ENCODE data around the gene SEBOX.

The SEBOX gene

DNA sequence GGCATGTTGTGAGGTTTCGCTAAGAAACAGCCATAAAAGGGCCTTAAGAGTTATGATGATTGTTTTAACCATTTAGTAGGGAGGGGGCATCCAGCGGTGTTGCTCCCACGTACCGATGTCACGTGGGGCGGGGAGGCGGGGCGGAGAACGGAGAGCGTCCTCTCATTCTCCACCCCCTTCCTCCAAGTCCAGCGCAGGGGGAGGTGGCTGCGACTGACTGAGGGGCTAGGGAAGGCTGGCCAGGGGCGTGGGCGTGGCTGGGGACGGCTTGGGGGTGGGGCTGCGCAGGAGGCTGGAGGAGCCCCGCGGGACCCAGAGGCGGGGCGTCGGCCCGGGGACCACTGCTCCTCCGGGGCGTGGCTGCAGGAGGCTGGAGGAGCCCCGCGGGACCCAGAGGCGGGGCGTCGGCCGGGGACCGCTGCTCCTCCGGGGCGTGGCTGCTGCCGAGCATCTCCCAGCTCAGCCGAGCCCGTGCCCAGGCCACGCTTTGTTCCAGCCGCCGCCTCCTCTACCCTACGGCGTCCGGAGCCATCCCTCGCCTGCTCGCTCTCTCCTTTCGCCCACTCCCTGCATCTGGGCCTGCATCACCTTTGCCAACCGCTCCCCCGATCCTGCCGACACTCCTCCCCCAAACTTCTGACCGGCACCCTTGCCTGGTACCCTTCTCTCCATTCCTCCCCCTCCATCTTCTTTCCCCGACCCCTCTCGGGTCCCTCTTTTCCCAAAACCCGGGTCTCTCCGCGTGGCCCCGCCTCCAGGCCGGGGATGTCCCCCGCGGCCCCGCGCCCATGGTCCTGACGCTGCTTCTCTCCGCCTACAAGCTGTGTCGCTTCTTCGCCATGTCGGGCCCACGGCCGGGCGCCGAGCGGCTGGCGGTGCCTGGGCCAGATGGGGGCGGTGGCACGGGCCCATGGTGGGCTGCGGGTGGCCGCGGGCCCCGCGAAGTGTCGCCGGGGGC, 6.5 kb upstream of the SEBOX start, which contains the start of gene SARM1 (continued):
- TF ChIP-seq, protein P1, sequence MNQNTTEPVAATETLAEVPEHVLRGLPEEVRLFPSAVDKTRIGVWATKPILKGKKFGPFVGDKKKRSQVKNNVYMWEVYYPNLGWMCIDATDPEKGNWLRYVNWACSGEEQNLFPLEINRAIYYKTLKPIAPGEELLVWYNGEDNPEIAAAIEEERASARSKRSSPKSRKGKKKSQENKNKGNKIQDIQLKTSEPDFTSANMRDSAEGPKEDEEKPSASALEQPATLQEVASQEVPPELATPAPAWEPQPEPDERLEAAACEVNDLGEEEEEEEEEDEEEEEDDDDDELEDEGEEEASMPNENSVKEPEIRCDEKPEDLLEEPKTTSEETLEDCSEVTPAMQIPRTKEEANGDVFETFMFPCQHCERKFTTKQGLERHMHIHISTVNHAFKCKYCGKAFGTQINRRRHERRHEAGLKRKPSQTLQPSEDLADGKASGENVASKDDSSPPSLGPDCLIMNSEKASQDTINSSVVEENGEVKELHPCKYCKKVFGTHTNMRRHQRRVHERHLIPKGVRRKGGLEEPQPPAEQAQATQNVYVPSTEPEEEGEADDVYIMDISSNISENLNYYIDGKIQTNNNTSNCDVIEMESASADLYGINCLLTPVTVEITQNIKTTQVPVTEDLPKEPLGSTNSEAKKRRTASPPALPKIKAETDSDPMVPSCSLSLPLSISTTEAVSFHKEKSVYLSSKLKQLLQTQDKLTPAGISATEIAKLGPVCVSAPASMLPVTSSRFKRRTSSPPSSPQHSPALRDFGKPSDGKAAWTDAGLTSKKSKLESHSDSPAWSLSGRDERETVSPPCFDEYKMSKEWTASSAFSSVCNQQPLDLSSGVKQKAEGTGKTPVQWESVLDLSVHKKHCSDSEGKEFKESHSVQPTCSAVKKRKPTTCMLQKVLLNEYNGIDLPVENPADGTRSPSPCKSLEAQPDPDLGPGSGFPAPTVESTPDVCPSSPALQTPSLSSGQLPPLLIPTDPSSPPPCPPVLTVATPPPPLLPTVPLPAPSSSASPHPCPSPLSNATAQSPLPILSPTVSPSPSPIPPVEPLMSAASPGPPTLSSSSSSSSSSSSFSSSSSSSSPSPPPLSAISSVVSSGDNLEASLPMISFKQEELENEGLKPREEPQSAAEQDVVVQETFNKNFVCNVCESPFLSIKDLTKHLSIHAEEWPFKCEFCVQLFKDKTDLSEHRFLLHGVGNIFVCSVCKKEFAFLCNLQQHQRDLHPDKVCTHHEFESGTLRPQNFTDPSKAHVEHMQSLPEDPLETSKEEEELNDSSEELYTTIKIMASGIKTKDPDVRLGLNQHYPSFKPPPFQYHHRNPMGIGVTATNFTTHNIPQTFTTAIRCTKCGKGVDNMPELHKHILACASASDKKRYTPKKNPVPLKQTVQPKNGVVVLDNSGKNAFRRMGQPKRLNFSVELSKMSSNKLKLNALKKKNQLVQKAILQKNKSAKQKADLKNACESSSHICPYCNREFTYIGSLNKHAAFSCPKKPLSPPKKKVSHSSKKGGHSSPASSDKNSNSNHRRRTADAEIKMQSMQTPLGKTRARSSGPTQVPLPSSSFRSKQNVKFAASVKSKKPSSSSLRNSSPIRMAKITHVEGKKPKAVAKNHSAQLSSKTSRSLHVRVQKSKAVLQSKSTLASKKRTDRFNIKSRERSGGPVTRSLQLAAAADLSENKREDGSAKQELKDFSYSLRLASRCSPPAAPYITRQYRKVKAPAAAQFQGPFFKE (tag by site-specific recombination; IDR thresholded peaks at IDR 0.05; ENCODE audit: borderline replicate concordance): 0 out of 2 replicates have a peak, but pooled peaks have one; percentile 32
- TF ChIP-seq ZNF530 (tag by site-specific recombination; IDR thresholded peaks at IDR 0.05; ENCODE audit: low read depth) (no peak), ZFHX2 (tag by site-specific recombination; conservative IDR thresholded peaks at IDR 0.05) (peak; percentile 96), ZNF2 (tag by site-specific recombination; IDR thresholded peaks at IDR 0.05) (peak; percentile 61; the same call in 1 of the 2 replicates), MZF1 (tag by site-specific recombination; IDR thresholded peaks at IDR 0.05; ENCODE audit: borderline replicate concordance) (no peak; the same call in 1 of the 2 replicates), ZNF701 (tag by site-specific recombination; IDR thresholded peaks at IDR 0.05) (no peak), YY2 (tag by site-specific recombination; IDR thresholded peaks at IDR 0.05) (peak; percentile 53; the same call in 1 of the 2 replicates), ZNF175 (tag by site-specific recombination; IDR thresholded peaks at IDR 0.05) (no peak), ZNF677 (tag by site-specific recombination; IDR thresholded peaks at IDR 0.05) (no peak), REPIN1 (tag by site-specific recombination; IDR thresholded peaks at IDR 0.05; ENCODE audit: low read depth) (no peak), ZNF391 (tag by site-specific recombination; IDR thresholded peaks at IDR 0.05; ENCODE audit: borderline replicate concordance, low read depth) (0 out of 2 replicates have a peak, but pooled peaks have one; percentile 50), ZBTB7A (tag by site-specific recombination; IDR thresholded peaks at IDR 0.05; ENCODE audit: low read depth) (0 out of 2 replicates have a peak, but pooled peaks have one; percentile 33), ZNF302 (tag by site-specific recombination; IDR thresholded peaks at IDR 0.05; ENCODE audit: low read depth) (0 out of 2 replicates have a peak, but pooled peaks have one; percentile 23), ZNF791 (tag by site-specific recombination; IDR thresholded peaks at IDR 0.05) (no peak), ZBTB8A (tag by site-specific recombination; IDR thresholded peaks at IDR 0.05) (peak; percentile 50; the same call in 1 of the 2 replicates), ZBTB20 (tag by site-specific recombination; IDR thresholded peaks at IDR 0.05) (peak; percentile 96), ZBTB17 (tag by site-specific recombination; IDR thresholded peaks at IDR 0.05) (peak; percentile 87)
- TF ChIP-seq, protein P2, sequence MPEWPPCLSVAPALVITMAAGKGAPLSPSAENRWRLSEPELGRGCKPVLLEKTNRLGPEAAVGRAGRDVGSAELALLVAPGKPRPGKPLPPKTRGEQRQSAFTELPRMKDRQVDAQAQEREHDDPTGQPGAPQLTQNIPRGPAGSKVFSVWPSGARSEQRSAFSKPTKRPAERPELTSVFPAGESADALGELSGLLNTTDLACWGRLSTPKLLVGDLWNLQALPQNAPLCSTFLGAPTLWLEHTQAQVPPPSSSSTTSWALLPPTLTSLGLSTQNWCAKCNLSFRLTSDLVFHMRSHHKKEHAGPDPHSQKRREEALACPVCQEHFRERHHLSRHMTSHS (tag by site-specific recombination; IDR thresholded peaks at IDR 0.05): no peak
- TF ChIP-seq, protein P3, sequence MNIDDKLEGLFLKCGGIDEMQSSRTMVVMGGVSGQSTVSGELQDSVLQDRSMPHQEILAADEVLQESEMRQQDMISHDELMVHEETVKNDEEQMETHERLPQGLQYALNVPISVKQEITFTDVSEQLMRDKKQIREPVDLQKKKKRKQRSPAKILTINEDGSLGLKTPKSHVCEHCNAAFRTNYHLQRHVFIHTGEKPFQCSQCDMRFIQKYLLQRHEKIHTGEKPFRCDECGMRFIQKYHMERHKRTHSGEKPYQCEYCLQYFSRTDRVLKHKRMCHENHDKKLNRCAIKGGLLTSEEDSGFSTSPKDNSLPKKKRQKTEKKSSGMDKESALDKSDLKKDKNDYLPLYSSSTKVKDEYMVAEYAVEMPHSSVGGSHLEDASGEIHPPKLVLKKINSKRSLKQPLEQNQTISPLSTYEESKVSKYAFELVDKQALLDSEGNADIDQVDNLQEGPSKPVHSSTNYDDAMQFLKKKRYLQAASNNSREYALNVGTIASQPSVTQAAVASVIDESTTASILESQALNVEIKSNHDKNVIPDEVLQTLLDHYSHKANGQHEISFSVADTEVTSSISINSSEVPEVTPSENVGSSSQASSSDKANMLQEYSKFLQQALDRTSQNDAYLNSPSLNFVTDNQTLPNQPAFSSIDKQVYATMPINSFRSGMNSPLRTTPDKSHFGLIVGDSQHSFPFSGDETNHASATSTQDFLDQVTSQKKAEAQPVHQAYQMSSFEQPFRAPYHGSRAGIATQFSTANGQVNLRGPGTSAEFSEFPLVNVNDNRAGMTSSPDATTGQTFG (tag by site-specific recombination; IDR thresholded peaks at IDR 0.05; ENCODE audit: borderline replicate concordance): no peak
- TF ChIP-seq, protein P4, sequence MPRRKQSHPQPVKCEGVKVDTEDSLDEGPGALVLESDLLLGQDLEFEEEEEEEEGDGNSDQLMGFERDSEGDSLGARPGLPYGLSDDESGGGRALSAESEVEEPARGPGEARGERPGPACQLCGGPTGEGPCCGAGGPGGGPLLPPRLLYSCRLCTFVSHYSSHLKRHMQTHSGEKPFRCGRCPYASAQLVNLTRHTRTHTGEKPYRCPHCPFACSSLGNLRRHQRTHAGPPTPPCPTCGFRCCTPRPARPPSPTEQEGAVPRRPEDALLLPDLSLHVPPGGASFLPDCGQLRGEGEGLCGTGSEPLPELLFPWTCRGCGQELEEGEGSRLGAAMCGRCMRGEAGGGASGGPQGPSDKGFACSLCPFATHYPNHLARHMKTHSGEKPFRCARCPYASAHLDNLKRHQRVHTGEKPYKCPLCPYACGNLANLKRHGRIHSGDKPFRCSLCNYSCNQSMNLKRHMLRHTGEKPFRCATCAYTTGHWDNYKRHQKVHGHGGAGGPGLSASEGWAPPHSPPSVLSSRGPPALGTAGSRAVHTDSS (tag by site-specific recombination; IDR thresholded peaks at IDR 0.05): no peak
- TF ChIP-seq, protein P5, sequence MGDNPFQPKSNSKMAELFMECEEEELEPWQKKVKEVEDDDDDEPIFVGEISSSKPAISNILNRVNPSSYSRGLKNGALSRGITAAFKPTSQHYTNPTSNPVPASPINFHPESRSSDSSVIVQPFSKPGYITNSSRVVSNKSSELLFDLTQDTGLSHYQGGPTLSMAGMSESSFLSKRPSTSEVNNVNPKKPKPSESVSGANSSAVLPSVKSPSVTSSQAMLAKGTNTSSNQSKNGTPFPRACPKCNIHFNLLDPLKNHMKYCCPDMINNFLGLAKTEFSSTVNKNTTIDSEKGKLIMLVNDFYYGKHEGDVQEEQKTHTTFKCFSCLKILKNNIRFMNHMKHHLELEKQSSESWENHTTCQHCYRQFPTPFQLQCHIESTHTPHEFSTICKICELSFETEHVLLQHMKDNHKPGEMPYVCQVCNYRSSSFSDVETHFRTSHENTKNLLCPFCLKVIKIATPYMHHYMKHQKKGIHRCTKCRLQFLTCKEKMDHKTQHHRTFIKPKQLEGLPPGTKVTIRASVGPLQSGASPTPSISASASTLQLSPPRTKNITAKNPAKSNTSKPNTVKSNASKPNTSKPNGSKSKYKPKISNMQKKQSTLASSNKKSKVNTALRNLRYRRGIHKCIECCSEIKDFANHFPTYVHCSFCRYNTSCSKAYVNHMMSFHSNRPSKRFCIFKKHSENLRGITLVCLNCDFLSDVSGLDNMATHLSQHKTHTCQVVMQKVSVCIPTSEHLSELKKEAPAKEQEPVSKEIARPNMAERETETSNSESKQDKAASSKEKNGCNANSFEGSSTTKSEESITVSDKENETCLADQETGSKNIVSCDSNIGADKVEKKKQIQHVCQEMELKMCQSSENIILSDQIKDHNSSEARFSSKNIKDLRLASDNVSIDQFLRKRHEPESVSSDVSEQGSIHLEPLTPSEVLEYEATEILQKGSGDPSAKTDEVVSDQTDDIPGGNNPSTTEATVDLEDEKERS (tag by site-specific recombination; IDR thresholded peaks at IDR 0.05): no peak
- TF ChIP-seq, protein P6, sequence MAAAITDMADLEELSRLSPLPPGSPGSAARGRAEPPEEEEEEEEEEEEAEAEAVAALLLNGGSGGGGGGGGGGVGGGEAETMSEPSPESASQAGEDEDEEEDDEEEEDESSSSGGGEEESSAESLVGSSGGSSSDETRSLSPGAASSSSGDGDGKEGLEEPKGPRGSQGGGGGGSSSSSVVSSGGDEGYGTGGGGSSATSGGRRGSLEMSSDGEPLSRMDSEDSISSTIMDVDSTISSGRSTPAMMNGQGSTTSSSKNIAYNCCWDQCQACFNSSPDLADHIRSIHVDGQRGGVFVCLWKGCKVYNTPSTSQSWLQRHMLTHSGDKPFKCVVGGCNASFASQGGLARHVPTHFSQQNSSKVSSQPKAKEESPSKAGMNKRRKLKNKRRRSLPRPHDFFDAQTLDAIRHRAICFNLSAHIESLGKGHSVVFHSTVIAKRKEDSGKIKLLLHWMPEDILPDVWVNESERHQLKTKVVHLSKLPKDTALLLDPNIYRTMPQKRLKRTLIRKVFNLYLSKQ (tag by site-specific recombination; IDR thresholded peaks at IDR 0.05; ENCODE audit: borderline replicate concordance): no peak

Data from HEK293 (cell line).